ENCODE data around the gene LRRN2. TPM values are rescaled to one million over a fixed set of nuclear protein-coding genes. Genes with fewer than 3 reads are reported as not detected.
A peak's percentile ranks its signal among the peaks of the same experiment; 100 is the strongest.

Gene LRRN2
- total RNA-seq, 3 donors from 2014 or later = 4.3 to 33.3 (median 26.4) TPM

DNA sequence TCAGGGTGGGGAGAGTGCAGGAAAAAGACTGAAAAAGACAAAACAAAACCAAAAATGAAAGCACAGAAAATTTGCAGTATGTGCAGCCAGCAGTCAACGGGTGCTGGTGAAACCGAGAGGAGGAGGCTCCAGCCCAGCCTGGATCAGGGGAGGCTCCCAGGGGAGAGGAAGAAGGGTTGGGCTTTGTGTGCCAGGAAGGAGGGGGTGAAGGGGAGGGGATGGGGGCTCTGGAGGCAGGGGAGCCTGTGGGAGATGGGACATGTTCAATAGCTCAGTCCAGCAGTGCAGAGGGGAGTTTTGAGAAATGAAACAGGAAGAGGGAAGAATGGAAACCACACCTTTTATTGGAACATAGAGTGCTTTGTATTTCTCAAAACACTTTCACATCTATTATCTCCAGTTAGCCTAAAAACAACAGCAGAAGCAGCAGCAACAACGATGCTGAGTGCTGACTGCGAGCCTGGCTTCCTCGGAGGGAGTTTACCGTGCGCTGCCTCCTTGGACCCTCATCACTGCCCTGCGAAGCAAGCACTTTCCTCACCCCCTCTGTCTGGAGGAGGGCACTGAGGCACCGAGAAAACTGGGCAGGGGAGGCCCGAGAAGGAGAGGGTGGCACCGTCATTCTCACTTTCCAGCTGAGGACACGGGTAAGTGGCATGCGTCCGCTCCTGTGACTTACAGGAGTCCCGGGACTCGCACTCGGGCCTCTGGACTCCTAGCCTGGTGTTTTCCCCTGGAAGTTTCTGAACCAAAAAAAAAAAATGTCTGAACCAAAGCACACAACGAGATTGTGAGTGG, 106.5 kb downstream of the LRRN2 start:
- peak; percentile 76 for ATAC-seq
- peaks cover 8% of the 10 kb centered on the region for H3K4me1 ChIP-seq (ENCODE audit: low read depth)
- H3K36me3 ChIP-seq (ENCODE audit: low read depth) = no peaks in the 10 kb centered on the region
- DNase-seq = peak; percentile 23 to 61 (median 46)
- intact Hi-C loops (cut with DNase I, micrococcal nuclease) = no loop called here
- no peaks in the 10 kb centered on the region for H3K9me3 ChIP-seq
- TF ChIP-seq, protein P1, sequence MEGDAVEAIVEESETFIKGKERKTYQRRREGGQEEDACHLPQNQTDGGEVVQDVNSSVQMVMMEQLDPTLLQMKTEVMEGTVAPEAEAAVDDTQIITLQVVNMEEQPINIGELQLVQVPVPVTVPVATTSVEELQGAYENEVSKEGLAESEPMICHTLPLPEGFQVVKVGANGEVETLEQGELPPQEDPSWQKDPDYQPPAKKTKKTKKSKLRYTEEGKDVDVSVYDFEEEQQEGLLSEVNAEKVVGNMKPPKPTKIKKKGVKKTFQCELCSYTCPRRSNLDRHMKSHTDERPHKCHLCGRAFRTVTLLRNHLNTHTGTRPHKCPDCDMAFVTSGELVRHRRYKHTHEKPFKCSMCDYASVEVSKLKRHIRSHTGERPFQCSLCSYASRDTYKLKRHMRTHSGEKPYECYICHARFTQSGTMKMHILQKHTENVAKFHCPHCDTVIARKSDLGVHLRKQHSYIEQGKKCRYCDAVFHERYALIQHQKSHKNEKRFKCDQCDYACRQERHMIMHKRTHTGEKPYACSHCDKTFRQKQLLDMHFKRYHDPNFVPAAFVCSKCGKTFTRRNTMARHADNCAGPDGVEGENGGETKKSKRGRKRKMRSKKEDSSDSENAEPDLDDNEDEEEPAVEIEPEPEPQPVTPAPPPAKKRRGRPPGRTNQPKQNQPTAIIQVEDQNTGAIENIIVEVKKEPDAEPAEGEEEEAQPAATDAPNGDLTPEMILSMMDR (IDR thresholded peaks at IDR 0.05) = no peak
- no peak overlapping the region for H3K4me3 ChIP-seq

DNA sequence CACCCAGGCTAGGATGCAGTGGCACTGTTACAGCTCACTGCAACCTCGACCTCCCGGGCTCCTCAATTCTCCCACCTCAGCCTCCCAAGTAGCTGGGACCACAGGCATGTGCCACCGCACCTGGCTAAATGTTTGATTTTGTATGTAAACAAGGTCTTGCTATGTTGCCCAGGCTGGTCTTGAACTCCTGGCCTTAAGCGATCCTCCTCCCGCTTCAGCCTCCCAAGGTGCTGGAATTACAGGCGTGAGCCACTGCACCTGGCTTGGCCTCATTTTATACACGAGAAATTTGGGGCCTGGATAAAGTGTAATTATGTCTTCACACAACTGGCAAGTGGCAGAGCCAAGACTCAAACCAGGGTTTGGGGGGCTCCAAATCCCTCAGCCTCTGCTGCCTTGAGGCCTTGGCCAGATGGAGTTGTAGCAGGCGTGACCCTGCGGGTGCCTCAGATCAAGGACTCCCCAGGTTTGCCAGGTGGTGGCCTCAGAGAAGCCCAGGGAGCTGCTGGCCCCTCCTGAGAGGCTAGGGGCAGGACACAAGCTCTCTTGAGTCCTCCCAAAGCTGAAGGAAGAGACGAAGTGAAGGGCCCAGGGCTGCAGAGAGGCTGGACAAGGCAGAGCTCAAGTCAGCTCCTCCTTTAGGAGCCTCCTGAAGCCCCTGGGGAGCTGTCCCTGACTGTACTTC, 107.6 kb downstream of the LRRN2 start:
- no peak for ATAC-seq
- Histone ChIP-seq H3K4me1 (ENCODE audit: low read depth) (peaks cover 8% of the 10 kb centered on the region), H3K4me3 (no peak overlapping the region), H3K9me3 (no peaks in the 10 kb centered on the region), H3K36me3 (ENCODE audit: low read depth) (no peaks in the 10 kb centered on the region)
- intact Hi-C loops (cut with DNase I, micrococcal nuclease) = no loop called here
- TF ChIP-seq, protein P1 (IDR thresholded peaks at IDR 0.05) = no peak
- DNase-seq = no peak

DNA sequence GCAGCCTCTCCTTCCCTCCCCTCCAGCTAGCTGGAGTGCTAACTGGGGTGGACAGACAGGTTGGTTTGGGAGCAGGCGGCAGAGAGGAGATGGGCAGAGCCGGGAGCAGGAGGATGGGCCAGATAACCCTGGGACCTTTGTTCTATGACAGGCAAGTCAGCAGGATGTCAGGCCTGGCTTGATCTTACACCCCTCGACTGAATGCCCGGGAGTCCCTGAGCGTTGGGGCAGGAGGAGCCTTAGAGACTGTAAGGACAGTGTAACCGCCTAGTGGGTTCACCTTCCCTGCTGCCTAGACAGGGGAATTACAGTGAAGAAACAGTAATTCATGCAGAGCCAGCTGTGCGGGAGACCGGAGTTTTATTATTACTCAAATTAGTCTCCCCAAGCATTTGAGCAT, 109.1 kb downstream of the LRRN2 start:
- intact Hi-C loops (cut with DNase I, micrococcal nuclease) = no loop called here
- DNase-seq (no peak), ATAC-seq (no peak)
- TF ChIP-seq, protein P1 (IDR thresholded peaks at IDR 0.05) = no peak
- no peaks in the 10 kb centered on the region for H3K36me3 ChIP-seq (ENCODE audit: low read depth)
- no peaks in the 10 kb centered on the region for H3K9me3 ChIP-seq
- H3K4me3 ChIP-seq = no peak overlapping the region
- peaks cover 8% of the 10 kb centered on the region for H3K4me1 ChIP-seq (ENCODE audit: low read depth)

DNA sequence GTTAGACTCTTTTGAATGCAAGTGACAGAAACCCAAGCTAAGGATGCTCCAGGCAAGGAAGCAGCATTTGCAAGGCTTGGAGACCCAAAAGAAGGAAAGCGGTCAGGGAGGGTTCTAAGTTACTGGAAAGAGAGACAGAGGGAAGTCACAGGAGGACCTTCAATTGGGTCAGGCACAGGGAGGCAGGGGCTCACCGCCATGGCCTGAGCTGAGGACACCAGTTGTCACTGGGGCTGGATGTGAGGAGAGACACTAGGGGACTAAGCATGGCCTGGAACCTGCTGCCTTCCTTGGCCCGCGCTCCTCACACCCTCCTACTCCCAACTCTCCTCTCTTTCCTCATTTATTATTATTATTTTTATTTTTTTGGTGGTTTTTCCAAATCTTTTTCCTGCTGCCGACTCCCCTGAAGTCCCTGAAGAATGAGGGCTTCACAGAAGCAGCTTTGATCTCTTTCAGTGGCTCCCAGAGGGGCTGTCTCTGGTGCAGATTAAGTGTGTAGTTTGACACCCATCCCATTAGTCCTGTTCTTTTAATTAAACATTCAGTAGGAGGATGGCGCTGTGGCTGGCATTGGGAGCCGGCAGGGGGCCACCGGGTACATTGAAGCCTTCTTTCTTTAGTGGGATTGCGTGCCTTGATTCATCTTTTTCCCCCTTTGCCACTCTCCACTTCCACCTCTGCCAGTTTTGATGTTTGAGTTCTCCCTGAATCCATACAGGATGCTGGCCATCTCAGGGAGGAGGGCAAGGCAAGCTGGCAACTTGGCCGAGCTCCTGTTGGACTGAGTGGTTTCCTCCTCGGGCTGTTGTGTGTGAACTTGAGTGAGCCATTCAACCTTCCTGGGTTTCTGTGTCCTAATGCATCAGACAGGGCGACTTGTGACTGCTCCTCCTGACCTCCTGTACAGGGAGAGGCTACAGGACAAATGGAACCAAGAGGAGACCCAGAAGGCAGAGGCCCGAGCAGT, 110.0 kb downstream of the LRRN2 start:
- no peak overlapping the region for H3K4me3 ChIP-seq
- ATAC-seq (no peak), DNase-seq (no peak)
- no peaks in the 10 kb centered on the region for H3K36me3 ChIP-seq (ENCODE audit: low read depth)
- TF ChIP-seq, protein P1 (IDR thresholded peaks at IDR 0.05) = no peak
- peaks cover 8% of the 10 kb centered on the region for H3K4me1 ChIP-seq (ENCODE audit: low read depth)
- H3K9me3 ChIP-seq = peaks cover under 1% of the 10 kb centered on the region
- intact Hi-C loops (cut with DNase I, micrococcal nuclease) = no loop called here

DNA sequence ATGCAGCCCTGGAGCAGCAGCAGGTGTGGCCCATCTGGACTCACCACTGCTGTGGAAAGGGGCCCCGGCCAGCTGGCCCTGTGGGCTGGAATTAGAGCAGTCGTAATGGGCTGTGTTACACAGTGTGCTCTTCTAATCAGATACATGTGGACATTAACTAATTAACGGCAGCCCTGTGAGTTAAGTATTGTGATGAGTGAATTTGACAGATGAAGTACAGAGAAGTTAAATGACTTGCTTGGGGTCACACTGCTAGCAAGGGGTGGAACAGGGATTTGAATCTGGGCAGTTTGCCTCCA, 110.7 kb downstream of the LRRN2 start:
- Histone ChIP-seq H3K4me1 (ENCODE audit: low read depth) (peaks cover 8% of the 10 kb centered on the region), H3K36me3 (ENCODE audit: low read depth) (no peaks in the 10 kb centered on the region), H3K9me3 (peaks cover 6% of the 10 kb centered on the region), H3K4me3 (no peak overlapping the region)
- ATAC-seq (no peak), DNase-seq (peak in 1 of 3 donors; percentile 33)
- intact Hi-C loops (cut with DNase I, micrococcal nuclease) = no loop called here
- TF ChIP-seq, protein P1 (IDR thresholded peaks at IDR 0.05) = no peak

Measured in mucosa of descending colon (tissue), 3 donors.